ENCODE measurements around the gene KLF8. TPM values are rescaled to one million over a fixed set of nuclear protein-coding genes. Genes with fewer than 3 reads are reported as not detected.

Gene KLF8
- total RNA-seq, 1 experiment from 2014 or later, result not detected

- H3K9me3 ChIP-seq (replicated peaks), result no peaks in the 10 kb centered on the region
- DNase-seq, result no peak
Observed at GRCh38 chrX:56278692-56279091, 46.5 kb downstream of the KLF8 start.

GRCh38 chrX:56279863-56280262 is 47.7 kb downstream of the KLF8 start:
- Histone ChIP-seq H3K36me3 (no peaks in the 10 kb centered on the region), H3K27me3 (no peaks in the 10 kb centered on the region)
- no peak for DNase-seq

More at GRCh38 chrX:56278692-56279091, 46.5 kb downstream of the KLF8 start:
- Histone ChIP-seq H3K4me3 (no peak overlapping the region), H3K36me3 (no peaks in the 10 kb centered on the region), H3K27ac (no peak overlapping the region), H3K27me3 (no peaks in the 10 kb centered on the region), H3K4me1 (no peaks in the 10 kb centered on the region)

GRCh38 chrX:56281789-56282188 is 49.6 kb downstream of the KLF8 start:
- DNase-seq, result peak; percentile 1 to 22
- Histone ChIP-seq H3K4me3 (no peak overlapping the region), H3K27me3 (no peaks in the 10 kb centered on the region), H3K27ac (no peak overlapping the region), H3K36me3 (no peaks in the 10 kb centered on the region), H3K9me3 (replicated peaks) (no peaks in the 10 kb centered on the region), H3K4me1 (no peaks in the 10 kb centered on the region)

More at GRCh38 chrX:56279863-56280262, 47.7 kb downstream of the KLF8 start:
- no peaks in the 10 kb centered on the region for H3K4me1 ChIP-seq
- no peak overlapping the region for H3K27ac ChIP-seq
- no peaks in the 10 kb centered on the region for H3K9me3 ChIP-seq (replicated peaks)
- H3K4me3 ChIP-seq, result no peak overlapping the region

DNA sequence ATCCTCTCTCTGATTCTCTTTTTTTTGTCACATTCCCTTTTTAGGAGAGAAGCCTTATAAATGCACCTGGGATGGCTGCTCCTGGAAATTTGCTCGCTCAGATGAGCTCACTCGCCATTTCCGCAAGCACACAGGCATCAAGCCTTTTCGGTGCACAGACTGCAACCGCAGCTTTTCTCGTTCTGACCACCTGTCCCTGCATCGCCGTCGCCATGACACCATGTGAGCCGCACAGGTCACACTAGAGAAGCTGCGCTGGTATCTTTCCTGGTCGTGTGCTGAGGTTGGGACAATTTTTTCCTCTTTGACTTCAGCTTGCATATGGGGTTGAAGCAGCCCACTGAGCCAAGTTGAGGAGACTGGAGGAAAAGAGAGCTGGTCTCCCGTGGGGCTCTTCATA is 52.1 kb downstream of the KLF8 start:
- H3K27me3 ChIP-seq, result no peaks in the 10 kb centered on the region
- peak in 1 of 2 experiments; percentile 0 for DNase-seq
- no peaks in the 10 kb centered on the region for H3K36me3 ChIP-seq
- H3K4me3 ChIP-seq, result no peak overlapping the region
- no peaks in the 10 kb centered on the region for H3K9me3 ChIP-seq (replicated peaks)
- H3K4me1 ChIP-seq, result no peaks in the 10 kb centered on the region
- no peak overlapping the region for H3K27ac ChIP-seq

GRCh38 chrX:56288608-56289007 is 56.5 kb downstream of the KLF8 start:
- Histone ChIP-seq H3K4me1 (no peaks in the 10 kb centered on the region), H3K4me3 (no peak overlapping the region), H3K27ac (no peak overlapping the region), H3K27me3 (no peaks in the 10 kb centered on the region), H3K9me3 (replicated peaks) (no peaks in the 10 kb centered on the region), H3K36me3 (no peaks in the 10 kb centered on the region)
- no peak for DNase-seq

- Histone ChIP-seq H3K4me3 (no peak overlapping the region), H3K4me1 (no peaks in the 10 kb centered on the region), H3K36me3 (no peaks in the 10 kb centered on the region), H3K27me3 (no peaks in the 10 kb centered on the region), H3K27ac (no peak overlapping the region), H3K9me3 (replicated peaks) (no peaks in the 10 kb centered on the region)
- DNase-seq, result no peak
Observed at GRCh38 chrX:56289449-56289848, 57.3 kb downstream of the KLF8 start.

GRCh38 chrX:56308726-56309125 is 76.6 kb downstream of the KLF8 start:
- Histone ChIP-seq H3K4me3 (no peak overlapping the region), H3K4me1 (no peaks in the 10 kb centered on the region), H3K27me3 (no peaks in the 10 kb centered on the region), H3K9me3 (replicated peaks) (no peaks in the 10 kb centered on the region), H3K36me3 (no peaks in the 10 kb centered on the region), H3K27ac (no peak overlapping the region)
- DNase-seq, result no peak

- no peak for DNase-seq
- no peaks in the 10 kb centered on the region for H3K36me3 ChIP-seq
- H3K9me3 ChIP-seq (replicated peaks), result no peaks in the 10 kb centered on the region
- H3K4me3 ChIP-seq, result no peak overlapping the region
- no peaks in the 10 kb centered on the region for H3K4me1 ChIP-seq
- no peaks in the 10 kb centered on the region for H3K27me3 ChIP-seq
- no peak overlapping the region for H3K27ac ChIP-seq
Observed at GRCh38 chrX:56309881-56310280, 77.7 kb downstream of the KLF8 start.

GRCh38 chrX:56310581-56310980 is 78.4 kb downstream of the KLF8 start:
- no peak for DNase-seq
- no peak overlapping the region for H3K4me3 ChIP-seq
- H3K27ac ChIP-seq, result no peak overlapping the region
- H3K27me3 ChIP-seq, result no peaks in the 10 kb centered on the region
- H3K9me3 ChIP-seq (replicated peaks), result no peaks in the 10 kb centered on the region
- H3K36me3 ChIP-seq, result no peaks in the 10 kb centered on the region
- H3K4me1 ChIP-seq, result no peaks in the 10 kb centered on the region

DNA sequence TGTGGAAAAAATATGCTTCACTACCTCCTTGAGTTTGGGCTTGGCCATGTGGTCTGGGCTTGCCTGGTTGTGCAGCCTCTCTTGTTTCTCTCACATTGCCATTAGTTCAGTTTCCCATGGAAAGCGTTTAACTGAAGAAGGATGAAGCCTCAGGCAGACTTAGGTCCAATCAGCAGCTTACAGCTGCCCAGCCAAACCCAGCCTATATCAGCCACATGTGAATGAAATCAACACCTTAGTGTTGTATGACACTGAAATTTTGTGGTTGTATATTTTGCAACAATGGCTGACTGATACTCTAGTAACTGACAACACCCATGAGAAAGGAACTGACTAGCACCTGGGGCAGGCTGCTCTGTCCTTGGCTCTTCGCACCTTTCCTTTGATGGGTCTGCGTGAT is 81.2 kb downstream of the KLF8 start:
- no peaks in the 10 kb centered on the region for H3K9me3 ChIP-seq (replicated peaks)
- no peaks in the 10 kb centered on the region for H3K36me3 ChIP-seq
- no peak overlapping the region for H3K27ac ChIP-seq
- no peak overlapping the region for H3K4me3 ChIP-seq
- no peaks in the 10 kb centered on the region for H3K27me3 ChIP-seq
- no peaks in the 10 kb centered on the region for H3K4me1 ChIP-seq
- DNase-seq, result no peak

DNA sequence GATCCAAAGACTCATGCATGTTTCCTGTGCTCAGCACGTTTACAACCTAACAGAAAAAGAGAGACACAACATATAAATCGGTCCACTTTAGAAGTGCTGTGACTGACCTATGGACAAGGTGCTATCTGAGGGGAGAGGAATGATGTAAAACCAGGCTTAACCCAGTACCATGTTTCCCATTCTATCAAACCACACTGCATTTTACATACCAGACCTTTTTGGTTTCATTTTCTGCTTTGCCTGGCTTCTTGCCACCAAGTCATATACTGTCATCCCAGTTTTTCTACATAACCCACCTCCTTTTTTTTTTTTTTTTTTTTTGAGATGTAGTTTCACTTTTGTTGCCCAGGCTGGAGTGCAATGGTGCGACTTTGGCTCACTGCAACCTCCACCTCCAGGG is 82.2 kb downstream of the KLF8 start:
- Histone ChIP-seq H3K4me3 (no peak overlapping the region), H3K27ac (no peak overlapping the region), H3K27me3 (no peaks in the 10 kb centered on the region), H3K9me3 (replicated peaks) (no peaks in the 10 kb centered on the region), H3K4me1 (no peaks in the 10 kb centered on the region), H3K36me3 (no peaks in the 10 kb centered on the region)
- no peak for DNase-seq

GRCh38 chrX:56318076-56318475 is 85.9 kb downstream of the KLF8 start:
- Histone ChIP-seq H3K4me3 (no peak overlapping the region), H3K27ac (no peak overlapping the region)
- no peak for DNase-seq

DNA sequence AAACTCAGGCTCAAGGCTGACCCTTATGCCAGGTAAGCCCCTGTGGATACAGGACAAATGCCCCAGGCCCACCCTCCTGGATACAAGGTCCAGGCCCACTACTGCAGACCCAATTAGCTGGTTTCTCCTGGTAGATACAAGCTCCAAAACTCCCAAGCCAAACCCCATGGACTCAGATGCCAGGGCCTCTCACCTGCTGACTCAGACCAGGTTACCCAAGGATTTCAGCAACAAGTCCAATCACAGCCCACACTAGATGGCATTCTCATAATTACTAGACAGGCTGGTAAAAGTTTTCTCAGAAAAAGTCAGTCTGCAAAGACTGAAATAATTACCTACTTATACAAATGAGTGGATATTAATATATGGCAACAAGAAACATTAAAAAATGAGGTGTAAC is 87.0 kb downstream of the KLF8 start:
- Histone ChIP-seq H3K9me3 (replicated peaks) (no peaks in the 10 kb centered on the region), H3K27ac (no peak overlapping the region), H3K4me1 (no peaks in the 10 kb centered on the region), H3K36me3 (no peaks in the 10 kb centered on the region), H3K4me3 (no peak overlapping the region), H3K27me3 (no peaks in the 10 kb centered on the region)
- no peak for DNase-seq

More at GRCh38 chrX:56318076-56318475, 85.9 kb downstream of the KLF8 start:
- Histone ChIP-seq H3K27me3 (no peaks in the 10 kb centered on the region), H3K4me1 (no peaks in the 10 kb centered on the region), H3K9me3 (replicated peaks) (no peaks in the 10 kb centered on the region), H3K36me3 (no peaks in the 10 kb centered on the region)

Data from SJCRH30 (cell line).